GM19240 (cell line): ENCODE data around the gene PRDM2.

Experiments used
- DNase-seq: peaks from one replicate; pipeline ENCODE4 v3.0.0; 2011; ENCODE audit warnings: low spot score; ENCODE audit not compliant: insufficient read length

The PRDM2 gene

GRCh38 chr1:13733711-13734110 lies 33.7 kb downstream of the PRDM2 start:
- DNase-seq: no peak

DNA sequence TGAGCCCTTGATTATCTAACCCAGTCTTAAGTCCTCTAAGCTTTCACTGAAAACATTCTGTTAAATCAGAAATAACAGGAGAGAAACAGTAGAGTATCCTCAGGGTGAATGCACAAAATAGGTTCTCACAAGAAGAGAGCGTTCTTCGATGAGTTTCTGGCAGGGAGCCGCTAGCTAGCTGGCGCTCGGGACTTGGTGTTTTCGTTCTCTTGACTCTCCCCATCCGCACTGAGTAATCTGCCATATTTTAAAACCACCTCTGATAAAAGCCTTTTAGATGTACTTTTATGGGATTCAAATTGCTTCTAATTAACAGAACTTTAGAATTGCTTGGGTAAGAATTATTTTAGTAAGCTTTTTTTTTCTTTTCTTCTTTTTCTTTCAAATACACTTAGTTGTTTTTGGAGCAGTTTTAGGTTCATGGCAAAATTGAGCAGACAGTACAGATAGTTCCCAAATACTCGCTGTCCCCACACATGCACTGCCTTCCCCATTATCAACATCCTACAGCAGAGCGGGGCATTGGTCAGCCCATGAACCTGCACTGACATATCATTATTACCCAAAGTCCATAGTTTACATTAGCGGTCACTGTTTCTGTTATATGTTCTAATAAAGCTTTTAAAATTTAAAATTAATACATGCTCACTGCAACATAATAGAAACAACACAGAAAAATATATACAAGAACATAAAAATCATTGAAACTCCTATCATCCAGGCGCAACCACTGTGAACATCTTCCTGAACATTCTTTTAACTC lies 35.4 kb downstream of the PRDM2 start:
- no peak for DNase-seq

GRCh38 chr1:13737398-13737797 lies 37.4 kb downstream of the PRDM2 start:
- DNase-seq: no peak

DNA sequence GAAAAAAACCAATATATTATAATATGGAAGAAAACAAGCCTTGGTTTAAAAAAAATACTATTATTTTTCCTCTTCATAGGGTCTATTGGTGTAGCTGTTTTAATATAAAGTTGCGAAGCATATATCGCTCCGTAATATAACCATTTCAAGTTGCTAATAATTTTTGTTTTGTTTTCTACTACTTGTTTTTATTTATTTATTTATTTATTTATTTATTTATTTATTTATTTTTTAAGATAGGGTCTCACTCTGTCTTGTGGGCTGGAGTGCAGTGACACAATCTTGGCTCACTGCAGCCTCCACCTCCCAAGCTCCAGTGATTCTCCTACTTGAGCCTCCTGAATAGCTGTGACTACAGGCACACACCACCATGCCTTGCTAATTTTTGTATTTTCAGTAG lies 46.4 kb downstream of the PRDM2 start:
- DNase-seq: no peak

DNA sequence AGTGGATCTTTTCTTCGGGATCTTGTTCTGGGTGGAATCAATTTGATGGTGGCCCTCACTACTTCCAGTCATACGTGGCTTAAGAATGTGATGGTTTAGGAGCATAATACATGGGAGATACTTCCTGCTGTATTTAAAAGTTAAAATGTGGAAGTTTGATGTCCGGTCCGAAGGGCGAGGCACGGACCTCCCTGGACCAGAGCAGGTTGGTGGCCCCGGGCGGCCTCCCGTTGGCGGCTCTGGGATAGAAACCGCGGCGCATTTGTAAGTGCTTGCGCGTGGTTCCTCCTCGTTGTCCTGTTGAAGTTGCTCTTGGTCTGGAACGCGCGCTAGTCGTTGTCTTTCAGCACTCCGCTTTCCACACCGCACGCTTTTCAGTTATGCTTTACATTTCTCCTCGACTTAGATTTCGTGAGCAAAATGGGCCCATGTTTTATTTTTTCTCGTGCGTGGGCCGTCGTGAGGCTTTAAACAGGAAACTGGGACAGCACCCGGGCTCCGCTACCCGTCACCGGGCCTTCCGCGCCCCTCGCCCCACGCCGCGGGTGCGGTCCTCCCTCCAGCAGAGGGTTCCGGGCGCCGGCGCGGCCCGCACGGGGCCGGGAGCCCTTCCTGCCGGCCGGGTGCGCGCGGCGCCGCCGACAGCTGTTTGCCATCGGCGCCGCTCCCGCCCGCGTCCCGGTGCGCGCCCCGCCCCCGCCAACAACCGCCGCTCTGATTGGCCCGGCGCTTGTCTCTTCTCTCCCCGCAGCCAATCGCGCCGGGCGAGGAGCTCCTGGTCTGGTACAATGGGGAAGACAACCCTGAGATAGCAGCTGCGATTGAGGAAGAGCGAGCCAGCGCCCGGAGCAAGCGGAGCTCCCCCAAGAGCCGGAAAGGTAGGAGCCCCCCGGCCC lies 48.9 kb downstream of the PRDM2 start:
- peak; percentile 86 for DNase-seq

- no peak for DNase-seq
These were observed 49.8 kb downstream of the PRDM2 start for GRCh38 chr1:13749543-13750341.

DNA sequence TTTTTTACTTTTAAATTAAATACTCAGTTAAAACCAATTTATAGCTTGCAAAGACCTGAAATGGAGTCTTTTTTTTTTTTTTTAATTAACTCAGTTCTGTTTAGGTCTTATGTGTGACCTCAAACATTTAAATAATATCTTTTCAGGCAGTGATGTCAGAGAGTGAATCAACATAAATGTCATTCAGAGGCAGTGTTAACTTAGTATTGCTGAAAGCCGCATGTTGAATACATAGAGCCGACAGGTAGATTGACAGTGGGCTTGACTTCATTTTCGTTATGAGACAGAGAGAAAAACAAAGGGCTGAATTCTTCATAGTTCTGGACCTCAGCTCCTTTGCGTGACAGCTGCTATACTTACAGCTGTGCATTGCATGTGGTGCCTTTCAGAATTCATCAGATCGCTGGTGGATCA lies 51.5 kb downstream of the PRDM2 start:
- DNase-seq: no peak

- DNase-seq: no peak
These were observed 52.0 kb downstream of the PRDM2 start for GRCh38 chr1:13751985-13752384.

DNA sequence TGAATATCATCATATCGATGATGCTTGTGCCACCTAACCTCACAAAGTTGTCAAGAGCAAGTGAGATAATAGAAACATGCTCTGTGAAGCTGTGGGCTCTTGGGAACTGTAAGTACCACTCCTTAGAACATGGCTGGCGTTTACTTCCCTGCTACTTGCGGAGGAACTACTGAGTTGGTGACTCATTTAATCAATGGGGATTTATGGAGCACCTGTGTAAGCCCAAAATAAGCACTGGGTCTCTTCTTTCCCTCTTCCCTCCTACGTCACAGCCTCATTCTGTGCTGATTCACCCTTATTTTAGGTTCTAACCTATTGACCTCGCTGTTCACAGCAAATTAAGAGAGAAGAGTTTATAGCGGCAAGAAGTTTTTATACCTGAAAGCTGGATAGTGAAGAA lies 52.9 kb downstream of the PRDM2 start:
- no peak for DNase-seq

DNA sequence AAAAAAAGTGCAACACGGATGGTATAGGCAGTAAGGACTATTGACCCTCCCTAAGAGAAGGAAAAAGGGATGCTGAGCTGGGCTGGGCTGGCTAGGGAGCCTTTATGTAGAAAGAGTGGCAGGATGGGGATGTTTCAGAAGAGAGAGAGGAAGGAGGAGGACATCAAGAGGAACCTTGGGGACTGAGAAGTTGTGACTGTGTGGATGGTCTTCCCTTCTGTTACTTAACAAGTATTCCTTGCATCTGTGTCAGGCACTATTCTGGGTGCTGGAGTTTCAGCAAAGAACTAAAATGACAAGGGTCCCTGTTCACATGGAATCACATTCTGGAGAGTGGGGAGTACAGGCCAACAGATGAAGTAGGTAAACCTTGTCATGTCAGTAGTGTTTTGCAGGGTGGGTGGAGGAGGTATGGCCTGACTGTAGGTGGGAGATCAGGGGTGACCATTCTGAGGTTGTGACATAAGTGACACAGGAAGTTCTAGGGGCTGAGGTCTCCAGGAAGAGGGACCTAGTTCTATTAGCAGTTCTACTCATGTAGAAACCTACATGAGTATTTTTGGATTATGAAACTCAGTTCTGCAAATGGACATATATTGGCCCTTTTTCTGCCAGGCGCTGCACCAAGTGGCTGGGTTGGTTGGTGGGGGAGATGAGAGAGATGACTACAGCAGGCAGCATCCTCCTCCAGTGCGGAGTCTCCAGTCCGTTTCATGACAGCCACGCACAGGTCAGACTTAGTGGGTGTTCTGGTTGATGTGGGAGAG lies 53.8 kb downstream of the PRDM2 start:
- DNase-seq: no peak

DNA sequence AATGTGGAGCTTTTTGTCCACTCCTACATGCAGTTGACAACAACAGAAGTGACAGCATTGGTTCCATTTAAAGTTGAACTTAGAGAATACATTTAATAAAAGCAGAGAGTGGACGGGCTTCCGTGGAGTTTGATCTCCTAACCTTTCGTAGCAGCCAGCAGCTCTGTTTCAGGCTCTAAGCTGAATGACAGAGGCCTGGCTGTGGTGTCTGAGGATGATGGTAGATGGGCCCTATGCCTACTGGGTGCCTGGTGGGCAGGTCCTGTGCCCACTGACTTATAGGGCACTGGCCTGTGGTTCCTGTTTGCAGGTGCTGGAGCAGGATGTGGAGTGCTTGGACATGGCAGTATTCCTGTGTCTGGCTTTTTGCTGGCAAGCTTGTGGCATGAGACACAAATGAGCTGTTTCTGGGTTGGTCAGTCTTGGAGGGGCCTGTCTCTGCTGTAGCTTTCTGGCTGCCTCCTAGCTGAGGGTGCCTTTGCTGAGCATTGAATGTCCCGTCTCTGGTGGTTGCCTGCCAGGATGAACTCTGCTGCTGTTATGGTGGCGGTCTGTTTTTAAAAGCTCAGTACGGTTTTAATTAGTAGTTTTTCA lies 54.6 kb downstream of the PRDM2 start:
- DNase-seq: no peak

- no peak for DNase-seq
These were observed 56.7 kb downstream of the PRDM2 start for GRCh38 chr1:13756557-13757315.

- no peak for DNase-seq
These were observed 57.7 kb downstream of the PRDM2 start for GRCh38 chr1:13757693-13758092.

GRCh38 chr1:13759072-13759471 lies 59.1 kb downstream of the PRDM2 start:
- DNase-seq: no peak

GRCh38 chr1:13760340-13760739 lies 60.4 kb downstream of the PRDM2 start:
- no peak for DNase-seq

- DNase-seq: no peak
These were observed 60.9 kb downstream of the PRDM2 start for GRCh38 chr1:13760921-13761320.

DNA sequence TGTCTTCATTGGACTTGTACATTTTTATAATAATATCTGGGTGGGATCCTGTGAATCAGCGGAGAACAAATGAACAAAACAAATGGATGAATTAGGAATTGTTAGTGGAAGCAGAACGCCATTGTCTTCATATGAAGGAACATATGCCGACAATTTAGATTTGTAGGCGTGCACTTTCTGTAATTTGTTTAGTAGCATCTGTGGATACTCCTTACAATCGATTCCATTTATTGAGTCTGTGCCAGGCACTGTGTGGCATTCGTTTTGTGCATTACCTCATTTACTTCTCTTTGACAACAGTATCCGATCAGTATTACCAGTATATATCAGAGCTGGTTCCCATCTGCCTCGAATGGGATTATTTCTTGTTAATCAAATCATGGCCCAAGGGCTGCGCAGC lies 61.9 kb downstream of the PRDM2 start:
- no peak for DNase-seq

GRCh38 chr1:13762642-13763041 lies 62.7 kb downstream of the PRDM2 start:
- no peak for DNase-seq

DNA sequence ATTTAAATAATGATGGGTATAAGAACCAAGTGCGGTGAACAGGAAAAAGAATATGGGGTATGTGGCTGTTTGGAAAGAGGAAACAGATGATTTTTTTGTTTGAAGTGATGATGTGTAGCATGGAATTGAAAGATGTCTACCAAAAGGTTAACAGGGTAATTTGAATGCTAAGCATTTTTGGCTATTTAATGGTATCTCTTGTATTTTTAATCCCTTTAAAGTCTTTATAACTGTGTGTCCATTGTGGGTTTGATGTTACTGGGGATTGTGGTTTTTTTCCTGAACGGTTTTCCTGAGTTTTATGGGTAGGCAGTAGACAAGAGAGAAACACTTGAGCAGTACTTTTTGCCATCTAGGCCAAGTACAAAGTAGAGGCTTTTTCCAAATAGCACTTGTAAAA lies 63.2 kb downstream of the PRDM2 start:
- DNase-seq: no peak

- no peak for DNase-seq
These were observed 64.0 kb downstream of the PRDM2 start for GRCh38 chr1:13763991-13764390.
